Glomerular visceral epithelial cell (primary cell): ENCODE data around the gene HSDL1.
"Not testable (repeated sequence)": the region's sequence is repeated elsewhere in the genome, so short reads cannot be mapped to it uniquely, and the experiment has no call there.

Source experiments
- DNase-seq: peaks from one replicate; pipeline ENCODE4 v3.0.0-alpha.2; 2016; ENCODE audit errors: extremely low spot score

HSDL1 gene

DNA sequence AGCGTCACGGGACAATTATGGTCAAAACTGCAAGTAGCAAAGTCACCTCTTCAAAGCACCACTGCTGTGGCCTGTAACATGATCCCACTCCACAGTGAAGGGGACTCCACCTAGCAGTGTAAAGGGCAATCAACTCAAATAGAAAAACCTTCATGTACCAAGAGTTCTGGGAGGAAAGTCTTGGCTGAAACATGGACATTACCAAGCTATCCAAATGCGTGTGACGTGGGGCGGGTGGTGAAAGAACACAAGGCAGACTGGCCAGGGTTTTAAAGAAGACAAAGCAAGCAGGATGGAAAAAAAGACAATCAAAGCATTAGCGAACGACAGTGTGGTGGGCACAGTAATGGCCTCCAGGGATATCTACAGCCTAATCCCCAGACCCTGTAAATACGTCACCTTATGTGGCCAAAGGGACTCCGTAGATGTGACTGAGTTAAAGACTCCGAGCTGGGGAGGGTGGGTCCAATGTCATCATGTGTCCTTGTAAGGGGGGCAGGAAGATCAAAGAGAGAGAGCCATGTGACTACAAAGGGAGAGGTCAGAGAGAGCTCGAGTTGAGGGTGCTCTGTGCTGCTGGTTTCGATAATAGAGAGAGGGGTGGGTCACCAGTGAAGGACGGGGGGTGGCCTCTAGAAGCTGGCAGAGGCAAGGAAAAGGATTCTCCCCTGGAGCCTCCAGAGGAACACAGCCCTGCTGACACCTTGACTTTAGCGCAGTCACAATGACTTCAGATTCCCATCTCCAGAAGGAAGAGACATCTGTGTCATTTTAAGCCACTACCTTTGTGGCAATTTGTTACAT lies 6.0 kb downstream of the HSDL1 start:
- no peak for DNase-seq

DNA sequence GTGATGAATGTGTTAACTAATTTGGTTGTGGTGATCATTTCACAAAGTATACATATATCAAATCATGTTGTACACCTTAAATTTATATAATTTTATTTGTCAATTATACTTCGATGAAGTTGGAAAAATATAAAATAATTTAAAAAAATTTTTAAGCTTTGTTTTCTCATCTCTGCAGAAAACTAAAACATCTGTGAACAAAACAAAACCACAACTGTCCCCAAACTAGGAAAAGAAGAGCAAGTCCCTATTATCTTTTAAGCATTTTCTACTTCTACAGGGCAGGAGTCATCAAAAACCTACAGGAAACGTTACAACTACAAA lies 6.5 kb downstream of the HSDL1 start:
- no peak for DNase-seq

DNA sequence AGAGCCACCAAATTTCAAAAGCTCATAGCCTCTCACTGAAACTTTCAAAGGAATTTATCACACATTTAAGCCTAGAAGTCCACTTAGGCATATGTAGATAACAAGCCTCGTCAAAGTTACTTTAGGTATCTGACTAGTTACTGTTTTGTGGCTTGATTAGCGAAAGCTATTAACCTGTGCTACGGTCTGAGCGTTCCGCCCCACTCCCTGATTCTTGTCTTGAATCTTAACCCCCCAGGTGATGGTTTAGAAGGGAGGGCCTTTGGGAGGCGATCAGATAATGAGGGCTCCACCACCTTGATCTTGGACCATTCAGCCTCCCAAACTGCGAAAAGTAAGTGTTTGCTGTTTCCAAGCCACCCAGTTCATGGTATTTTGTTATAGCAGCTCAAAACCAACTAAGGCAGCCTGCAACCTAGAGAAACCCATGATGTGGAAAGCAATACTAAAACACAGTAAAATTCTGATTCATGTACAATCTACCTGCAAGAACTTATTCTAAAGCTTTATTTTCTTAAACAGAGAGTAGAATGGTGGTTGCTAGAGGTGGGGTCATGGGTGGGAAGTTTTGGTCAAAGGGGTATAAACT lies 7.1 kb downstream of the HSDL1 start:
- DNase-seq: no peak

GRCh38 chr16:84137287-84137686 lies 7.7 kb downstream of the HSDL1 start:
- no peak for DNase-seq

- no peak for DNase-seq
Observed at GRCh38 chr16:84136331-84137125, 8.4 kb downstream of the HSDL1 start.

DNA sequence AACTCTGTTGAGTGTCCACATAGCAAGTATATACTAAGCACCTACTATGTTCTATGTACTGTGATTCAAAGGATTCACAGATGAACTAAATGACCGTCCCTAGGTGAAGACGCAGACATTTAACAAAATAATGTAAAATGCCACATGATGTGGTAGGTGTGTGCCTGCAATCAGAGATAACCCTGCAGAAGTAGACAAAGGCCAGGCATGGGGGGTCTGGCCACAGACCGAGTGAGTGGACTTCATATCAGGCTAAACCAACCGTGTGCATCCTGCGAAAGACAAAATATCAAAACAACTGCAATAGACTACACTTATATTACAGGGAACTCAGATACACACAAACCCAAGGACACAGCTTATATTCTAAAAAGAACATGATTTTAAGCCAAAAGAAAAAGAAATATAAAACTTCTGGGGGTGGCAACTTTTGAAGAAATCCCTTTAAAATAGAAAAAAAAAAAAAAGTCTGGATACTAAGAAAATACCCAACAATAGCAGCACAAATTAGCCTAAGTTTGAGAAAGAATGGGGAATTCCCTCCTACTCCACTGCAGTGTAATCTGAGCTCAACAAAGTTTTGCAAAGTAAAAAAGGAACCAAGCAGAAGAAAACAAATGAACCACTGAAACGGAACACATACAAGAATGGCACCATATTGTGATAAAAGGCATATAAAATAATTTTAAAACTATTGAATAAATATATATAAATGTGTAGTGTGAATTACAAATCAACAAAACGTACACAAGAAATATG lies 12.3 kb downstream of the HSDL1 start:
- DNase-seq: no peak

DNA sequence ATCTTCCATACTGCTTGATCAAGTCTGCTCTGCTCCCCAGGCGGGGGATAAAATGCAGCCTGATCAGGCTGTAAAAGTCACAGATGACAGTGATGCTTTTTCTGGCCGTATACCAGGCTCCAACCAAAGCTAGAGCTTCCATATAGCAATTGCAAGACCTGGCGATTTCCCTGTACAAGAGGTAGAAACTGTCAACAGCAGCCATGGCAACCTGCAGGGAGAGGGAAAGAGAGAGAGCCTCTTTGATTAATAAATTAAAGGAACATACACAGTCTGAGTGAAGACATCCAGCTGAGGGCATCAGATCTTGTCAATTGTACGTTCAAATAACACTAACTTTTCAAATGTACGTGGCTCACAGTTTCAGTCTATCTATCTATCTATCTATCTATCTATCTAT lies 13.9 kb downstream of the HSDL1 start:
- no peak for DNase-seq

GRCh38 chr16:84124257-84125073 lies 20.5 kb downstream of the HSDL1 start:
- no peak for DNase-seq

DNA sequence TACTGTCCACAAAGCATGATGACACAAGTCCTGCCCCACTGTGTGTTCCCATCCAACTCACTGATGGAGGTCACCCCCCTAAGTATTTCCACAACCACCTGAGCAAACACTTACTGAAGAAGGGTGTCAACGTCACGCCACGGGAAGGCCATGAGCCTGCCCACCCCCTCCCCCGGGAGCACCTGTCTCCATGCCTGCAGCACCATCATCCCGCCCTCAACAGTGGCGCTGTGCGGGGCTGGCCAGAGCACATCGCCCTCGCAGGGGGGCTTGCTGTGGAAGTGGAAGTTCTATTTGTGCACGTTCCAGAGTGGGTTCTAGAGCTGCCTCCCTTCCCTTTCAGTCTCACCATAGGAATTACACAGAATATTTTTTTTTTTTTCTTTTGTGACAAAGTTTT lies 24.0 kb downstream of the HSDL1 start:
- DNase-seq: no peak

DNA sequence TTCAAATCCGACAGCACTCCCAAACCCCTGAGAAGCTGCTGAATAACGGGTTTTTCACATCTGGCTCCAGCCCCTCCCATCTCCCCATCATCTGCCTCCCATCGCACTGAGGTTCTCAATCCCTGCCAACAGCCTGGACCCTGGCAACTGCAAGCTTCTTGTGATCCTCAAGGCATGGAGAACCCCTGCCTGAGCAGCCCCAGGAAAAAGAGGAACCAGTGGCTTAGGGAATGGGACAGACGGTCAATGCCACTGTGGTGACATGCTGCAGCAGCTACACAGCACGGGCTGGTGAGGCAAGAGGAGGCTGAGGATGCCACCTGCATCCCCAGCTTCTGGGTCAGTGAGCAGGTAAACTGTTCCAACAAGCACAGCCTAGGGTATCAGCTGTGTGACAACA lies 25.0 kb downstream of the HSDL1 start:
- DNase-seq: no peak

- no peak for DNase-seq
Observed at GRCh38 chr16:84119368-84119767, 25.6 kb downstream of the HSDL1 start.

DNA sequence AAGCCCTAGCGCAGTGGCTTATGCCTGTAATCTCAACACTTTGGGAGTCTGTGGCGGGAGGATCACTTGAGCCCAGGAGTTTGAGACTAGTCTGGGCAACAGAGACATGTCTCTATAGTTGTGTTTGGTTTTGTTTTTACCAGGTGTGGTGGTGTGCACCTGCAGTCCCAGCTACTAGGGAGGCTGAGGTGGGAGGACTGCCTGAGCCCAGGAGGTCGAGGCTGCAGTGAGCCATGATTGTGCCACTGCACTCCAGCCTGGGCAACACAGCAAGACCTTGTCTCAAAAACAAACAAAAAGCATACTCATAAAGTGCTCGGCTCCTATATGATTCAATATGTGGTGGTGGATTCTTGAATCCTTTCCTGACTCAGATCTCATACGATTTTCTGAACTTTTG lies 26.7 kb downstream of the HSDL1 start:
- not testable (repeated sequence) for DNase-seq

GRCh38 chr16:84117494-84117843 lies 27.5 kb downstream of the HSDL1 start:
- DNase-seq: no peak

DNA sequence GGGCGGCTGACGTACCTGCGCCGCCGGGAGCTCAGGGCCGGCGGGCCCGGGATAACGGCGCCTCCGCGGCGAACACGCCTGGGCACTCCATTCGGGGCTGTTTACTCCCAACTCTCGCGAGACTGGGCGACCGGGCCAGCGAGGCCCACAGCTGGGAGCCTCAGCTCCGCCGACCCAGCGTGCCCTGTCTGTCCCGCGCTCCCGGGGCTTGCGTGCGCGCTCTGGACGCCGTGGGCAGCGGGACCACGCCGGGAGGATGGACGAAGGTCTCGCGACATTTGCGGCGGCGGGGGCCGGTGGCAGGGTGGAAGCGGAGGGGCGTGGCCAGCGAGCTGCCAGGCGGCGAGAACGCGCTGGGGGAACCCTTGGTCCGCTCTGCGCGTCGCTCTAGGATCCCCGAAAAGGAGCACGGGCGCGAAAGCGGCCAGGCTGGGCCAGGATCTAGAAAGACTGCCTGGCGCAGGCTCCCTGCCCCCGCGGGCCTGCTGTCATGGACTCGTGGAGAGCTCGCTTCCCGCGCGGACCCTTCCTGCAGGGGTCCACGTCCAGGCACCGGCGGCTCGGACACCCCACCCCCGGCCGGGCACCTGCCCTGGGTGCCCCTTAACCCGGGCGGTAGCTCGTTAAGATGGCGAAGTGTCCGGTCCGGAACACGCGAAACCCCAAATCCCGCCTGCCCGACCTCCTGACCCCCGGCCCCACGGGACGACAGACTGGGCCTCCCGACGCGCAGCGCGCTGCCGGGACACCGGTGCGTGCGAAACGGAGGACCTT lies 28.1 kb downstream of the HSDL1 start, which contains the start of gene MBTPS1:
Gene MBTPS1, minus strand, starts transcription at position 223 of the 774 bp plus-strand sequence. CDS start 15,159 bp downstream, outside the sequence.
- DNase-seq: peak; percentile 97

- peak; percentile 33 for DNase-seq
Observed at GRCh38 chr16:84115919-84116719, 28.9 kb downstream of the HSDL1 start.

GRCh38 chr16:84111949-84112348 lies 33.0 kb downstream of the HSDL1 start:
- DNase-seq: not testable (repeated sequence)

- no peak for DNase-seq
Observed at GRCh38 chr16:84111525-84111924, 33.5 kb downstream of the HSDL1 start.

GRCh38 chr16:84110527-84110926 lies 34.5 kb downstream of the HSDL1 start:
- DNase-seq: no peak

DNA sequence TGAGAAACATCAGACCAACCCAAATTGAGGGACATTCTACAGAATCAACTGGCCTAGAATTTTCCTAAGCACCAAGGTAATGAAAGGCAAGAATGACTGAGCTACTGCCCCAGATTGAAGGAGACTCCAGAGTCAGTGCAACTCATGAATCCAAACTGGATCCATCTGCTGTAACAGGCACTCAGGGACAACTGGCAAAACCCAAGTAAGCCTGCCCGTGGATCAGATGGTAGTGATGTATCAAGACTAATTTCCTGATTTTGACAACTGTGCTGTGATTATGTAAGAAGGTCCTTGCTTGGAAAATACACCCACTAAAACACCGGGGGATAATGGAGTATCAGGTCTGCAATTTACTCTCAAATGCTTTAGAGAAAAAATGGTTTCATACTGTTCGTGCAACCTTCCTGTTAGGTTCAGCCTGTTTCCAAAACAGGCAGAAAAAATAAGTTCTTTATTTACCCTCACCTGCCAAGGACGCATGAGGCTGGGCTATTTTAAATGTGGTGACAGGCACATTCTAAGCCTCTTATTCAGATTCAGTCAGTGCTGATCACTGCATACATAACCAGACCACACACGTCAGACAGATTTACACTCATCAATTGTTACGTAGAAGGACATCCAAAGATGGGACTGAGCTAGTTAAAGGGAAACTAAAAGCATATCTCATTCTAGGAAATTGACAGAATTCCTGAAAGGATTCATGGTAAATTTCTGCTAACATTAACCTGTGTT lies 35.2 kb downstream of the HSDL1 start:
- no peak for DNase-seq
